PC-3 (cell line): ENCODE results near the gene S100A3. TPM values are rescaled to one million over a fixed set of nuclear protein-coding genes. Genes with fewer than 3 reads are reported as not detected.

Experiments used
- ATAC-seq: fragments of 200-7000 bp; cut with Tn5 transposase; 2 replicates; pipeline ENCODE4 v1.9.1; 2020; ENCODE audit warnings: mild to moderate bottlenecking, moderate library complexity
- BruUV-seq: library from RNA; stranded (reverse); fragments of 400-500 nt; replicated peaks from 2 replicates; lab custom pipeline; 2021; lab: Mats Ljungman, UMichigan
- CTCF ChIA-PET: fragments of 300-600 bp; sonication (Branson Sonifier 250); formaldehyde crosslinking; loops from one replicate; lab custom pipeline; 2022; ENCODE audit warnings: antibody characterized with exemption; lab: Charles Lee
- POLR2A ChIA-PET: fragments of 300-600 bp; sonication (Branson Sonifier 250); formaldehyde crosslinking; loops from one replicate; lab custom pipeline; 2022; ENCODE audit warnings: antibody characterized with exemption; ENCODE audit not compliant: unreplicated experiment; lab: Charles Lee
- DNase-seq: peaks from one replicate; pipeline ENCODE4 v3.0.0-alpha.2; 2015
- H2AFZ ChIP-seq: fragments of 300-600 bp; sonication (generic); 2 replicates; pipeline ENCODE4 v1.6.0; 2016; ENCODE audit warnings: antibody characterized with exemption, low read length
- H3F3A ChIP-seq: fragments of 300-600 bp; sonication (generic); one replicate; pipeline ENCODE4 v1.6.0; 2017; ENCODE audit warnings: antibody characterized with exemption, low read length, control low read depth, mild to moderate bottlenecking; ENCODE audit not compliant: unreplicated experiment
- H3K27ac ChIP-seq: fragments of 300-600 bp; sonication (generic); 2 replicates; pipeline ENCODE4 v1.5.1; 2016; ENCODE audit warnings: mild to moderate bottlenecking, low read length
- H3K27me3 ChIP-seq: fragments of 300-600 bp; sonication (generic); 2 replicates; pipeline ENCODE4 v1.6.1; 2016; ENCODE audit warnings: low read length, mixed read lengths
- H3K36me3 ChIP-seq: fragments of 300-600 bp; sonication (generic); 2 replicates; pipeline ENCODE4 v1.6.1; 2016; ENCODE audit warnings: low read depth, mixed run types, low read length, mixed read lengths
- H3K4me1 ChIP-seq: fragments of 300-600 bp; sonication (generic); 2 replicates; pipeline ENCODE4 v1.5.1; 2016; ENCODE audit warnings: low read length; ENCODE audit not compliant: insufficient read depth
- H3K4me2 ChIP-seq: fragments of 300-600 bp; sonication (generic); 2 replicates; pipeline ENCODE4 v1.6.0; 2016; ENCODE audit warnings: low read length
- H3K4me3 ChIP-seq: fragments of 300-600 bp; sonication (generic); 2 replicates; pipeline ENCODE4 v1.5.1; 2016; ENCODE audit warnings: mild to moderate bottlenecking, low read length, mixed read lengths
- H3K79me2 ChIP-seq: fragments of 300-600 bp; sonication (generic); 2 replicates; pipeline ENCODE4 v1.6.1; 2017; ENCODE audit warnings: low read length, mixed read lengths
- H3K9ac ChIP-seq: fragments of 300-600 bp; sonication (generic); 2 replicates; pipeline ENCODE4 v1.6.0; 2016; ENCODE audit warnings: mild to moderate bottlenecking, low read length
- H3K9me2 ChIP-seq: fragments of 300-600 bp; sonication (generic); replicated peaks from 2 replicates; pipeline ENCODE4 v1.6.1; 2016; ENCODE audit warnings: mixed run types, low read length, mixed read lengths
- H3K9me3 ChIP-seq: fragments of 300-600 bp; sonication (generic); 2 replicates; pipeline ENCODE4 v1.6.1; 2016; ENCODE audit warnings: low read length, mixed read lengths
- H4K20me1 ChIP-seq: fragments of 300-600 bp; sonication (generic); 2 replicates; pipeline ENCODE4 v1.6.1; 2016; ENCODE audit warnings: low read length, mixed read lengths
- EZH2 ChIP-seq: fragments of 300-600 bp; sonication (generic); IDR thresholded peaks from one replicate; pipeline ENCODE4 v1.6.1; 2017; ENCODE audit warnings: antibody characterized with exemption, mild to moderate bottlenecking, low read length; ENCODE audit not compliant: unreplicated experiment
- EZH2phosphoT487 ChIP-seq: fragments of 300-600 bp; sonication (generic); IDR thresholded peaks from 2 replicates; pipeline ENCODE4 v1.6.1; 2018; ENCODE audit warnings: mild to moderate bottlenecking, antibody characterized with exemption, low read length, borderline replicate concordance
- intact Hi-C: fragments of 100-400 bp; cut with micrococcal nuclease; formaldehyde crosslinking; loops from 2 replicates; pipeline ENCODE4 v1.9.0; 2023
- total RNA-seq: library from RNA; depleted of rRNA; stranded (reverse); fragments of >200 nt; gene quantifications from 2 replicates; pipeline ENCODE4 v1.2.3, GENCODE V29; 2014
- TF ChIP-seq, protein P1 (sequence below): fragments of 300-600 bp; sonication (generic); conservative IDR thresholded peaks from 2 replicates; pipeline ENCODE4 v1.5.1; 2017; ENCODE audit warnings: antibody characterized with exemption, low read depth, mild to moderate bottlenecking, low read length

S100A3 gene
- total RNA-seq, 1 experiment from 2014 or later: 4.6 TPM

DNA sequence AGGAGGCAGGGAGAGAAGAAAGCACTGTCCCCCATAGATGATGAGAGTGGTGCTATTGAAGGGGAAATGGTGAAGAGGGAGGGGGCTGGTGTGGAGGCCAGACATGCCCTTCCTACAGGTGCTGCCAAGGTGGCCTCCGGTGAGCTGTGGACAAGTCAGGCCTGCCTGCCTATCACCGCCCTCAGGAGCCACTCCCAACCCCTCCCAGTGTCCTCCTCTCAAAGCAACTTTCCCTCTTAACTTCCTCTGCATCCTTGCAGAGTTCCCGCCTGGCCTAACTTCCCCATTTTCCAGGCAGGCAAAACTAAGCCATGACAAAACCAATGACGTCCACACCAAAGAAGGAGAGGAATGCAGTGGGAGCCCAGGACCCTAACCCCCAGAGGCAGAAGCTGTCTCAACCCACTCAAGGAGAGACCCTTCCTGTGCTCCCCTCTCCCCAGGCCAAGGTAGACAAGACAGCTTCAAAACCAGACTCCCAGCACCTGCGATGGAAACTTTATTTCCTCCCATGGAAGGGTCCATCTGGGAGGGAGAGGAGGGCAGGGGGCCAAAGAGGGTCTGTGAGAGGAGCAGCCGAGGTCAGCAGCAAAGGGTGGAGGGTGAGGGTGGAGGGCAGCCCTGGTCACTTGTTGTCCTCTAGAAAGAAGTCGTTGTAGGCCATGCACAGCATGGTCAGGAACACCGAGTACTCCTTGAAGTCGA, 12.2 kb downstream of the S100A3 start:
- intact Hi-C loops: no loop called here
- H3K27me3 ChIP-seq: no peaks in the 10 kb centered on the region
- peak overlapping the region; percentile 78 for H3K4me2 ChIP-seq
- CTCF ChIA-PET: interaction anchor here (0.5 to 1.1 kb wide), 2 partner anchors 31 to 89 kb away, joined by 3 read pairs; no protein-coding TSS in a partner anchor
- H3K36me3 ChIP-seq: peaks cover 12% of the 10 kb centered on the region
- H3K27ac ChIP-seq: peak overlapping the region; percentile 97
- TF ChIP-seq EZH2: no peak
- TF ChIP-seq, protein P1, sequence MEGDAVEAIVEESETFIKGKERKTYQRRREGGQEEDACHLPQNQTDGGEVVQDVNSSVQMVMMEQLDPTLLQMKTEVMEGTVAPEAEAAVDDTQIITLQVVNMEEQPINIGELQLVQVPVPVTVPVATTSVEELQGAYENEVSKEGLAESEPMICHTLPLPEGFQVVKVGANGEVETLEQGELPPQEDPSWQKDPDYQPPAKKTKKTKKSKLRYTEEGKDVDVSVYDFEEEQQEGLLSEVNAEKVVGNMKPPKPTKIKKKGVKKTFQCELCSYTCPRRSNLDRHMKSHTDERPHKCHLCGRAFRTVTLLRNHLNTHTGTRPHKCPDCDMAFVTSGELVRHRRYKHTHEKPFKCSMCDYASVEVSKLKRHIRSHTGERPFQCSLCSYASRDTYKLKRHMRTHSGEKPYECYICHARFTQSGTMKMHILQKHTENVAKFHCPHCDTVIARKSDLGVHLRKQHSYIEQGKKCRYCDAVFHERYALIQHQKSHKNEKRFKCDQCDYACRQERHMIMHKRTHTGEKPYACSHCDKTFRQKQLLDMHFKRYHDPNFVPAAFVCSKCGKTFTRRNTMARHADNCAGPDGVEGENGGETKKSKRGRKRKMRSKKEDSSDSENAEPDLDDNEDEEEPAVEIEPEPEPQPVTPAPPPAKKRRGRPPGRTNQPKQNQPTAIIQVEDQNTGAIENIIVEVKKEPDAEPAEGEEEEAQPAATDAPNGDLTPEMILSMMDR: no peak
- no peak for TF ChIP-seq EZH2phosphoT487
- DNase-seq (peak; percentile 68), ATAC-seq (peak; percentile 5)
- H3K9ac ChIP-seq: peak overlapping the region; percentile 80
- peaks cover 27% of the 10 kb centered on the region for H3K79me2 ChIP-seq
- H3K9me3 ChIP-seq: no peaks in the 10 kb centered on the region
- H4K20me1 ChIP-seq: 0 out of 2 replicates have a peak, but pooled peaks cover 3% of the 10 kb centered on the region
- no peaks in the 10 kb centered on the region for H3K9me2 ChIP-seq
- no peak overlapping the region for H2AFZ ChIP-seq
- POLR2A ChIA-PET: interaction anchor here (0.6 kb wide), 2 partner anchors 8 to 30 kb away, joined by 3 read pairs; no protein-coding TSS in a partner anchor
- BruUV-seq: no TSS peak
- H3K4me3 ChIP-seq: peak overlapping the region; percentile 47
- peaks cover 81% of the 10 kb centered on the region for H3K4me1 ChIP-seq
- peaks cover 10% of the 10 kb centered on the region for H3F3A ChIP-seq

DNA sequence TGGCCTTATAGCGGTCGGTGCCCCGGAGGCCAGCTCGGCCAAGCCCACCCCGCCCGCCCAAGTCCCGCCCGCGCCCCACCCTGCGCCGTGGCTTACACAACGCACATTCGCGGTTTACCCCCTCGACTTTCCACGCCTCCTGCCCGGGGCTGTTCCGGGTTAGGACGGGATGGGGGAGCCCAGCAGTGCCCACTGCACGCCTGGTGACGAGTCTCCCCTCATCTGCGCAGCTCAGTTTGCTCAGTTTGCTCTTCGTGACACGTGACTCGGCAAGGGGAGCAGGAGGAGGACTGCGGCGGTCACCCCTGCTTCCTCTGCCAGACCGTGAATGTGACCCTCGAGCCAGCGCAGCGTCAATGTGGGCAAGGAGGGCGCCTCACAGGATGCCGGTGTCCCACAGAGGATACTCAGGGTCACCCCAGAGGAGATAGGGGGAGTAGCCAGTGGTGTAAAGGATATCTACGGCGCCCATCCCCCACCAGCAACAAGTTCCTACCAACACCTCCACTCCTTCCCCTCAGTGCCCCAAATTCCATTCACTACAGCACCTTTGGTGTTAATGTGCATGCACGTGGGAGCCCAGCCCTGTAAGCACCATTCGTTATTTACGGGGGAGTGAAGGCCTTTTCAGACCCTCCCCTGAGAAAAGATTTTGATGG, 12.9 kb downstream of the S100A3 start:
- POLR2A ChIA-PET: interaction anchor here (0.6 to 4.6 kb wide), 8 partner anchors 28 to 428 kb away, joined by 3 to 47 read pairs (median 7); partner anchors contain the start of genes CHTOP and S100A16
- DNase-seq: peak; percentile 94

More for the DNA sequence above, 12.9 kb downstream of the S100A3 start:
- TSS peak; percentile 10 for BruUV-seq
- Histone ChIP-seq H3F3A (peaks cover 10% of the 10 kb centered on the region), H3K79me2 (peaks cover 27% of the 10 kb centered on the region), H3K9ac (peak overlapping the region; percentile 95), H3K9me2 (no peaks in the 10 kb centered on the region), H3K27ac (peak overlapping the region; percentile 97), H4K20me1 (0 out of 2 replicates have a peak, but pooled peaks cover 3% of the 10 kb centered on the region), H2AFZ (0 out of 2 replicates have a peak overlapping the region, but pooled peaks have one; percentile 8), H3K9me3 (no peaks in the 10 kb centered on the region), H3K4me1 (peaks cover 74% of the 10 kb centered on the region), H3K27me3 (no peaks in the 10 kb centered on the region), H3K36me3 (peaks cover 12% of the 10 kb centered on the region), H3K4me3 (peak overlapping the region; percentile 73), H3K4me2 (peak overlapping the region; percentile 78)
- no peak for TF ChIP-seq EZH2phosphoT487
- TF ChIP-seq, protein P1: no peak
- no peak for TF ChIP-seq EZH2
- intact Hi-C loops: no loop called here
- ATAC-seq: peak; percentile 19
- CTCF ChIA-PET: interaction anchor here (0.5 to 1.1 kb wide), 4 partner anchors 9 to 90 kb away, joined by 3 to 4 read pairs (median 3); no protein-coding TSS in a partner anchor
